ENCODE measurements around the gene PRRG1.
"Not testable (repeated sequence)": the region's sequence is repeated elsewhere in the genome, so short reads cannot be mapped to it uniquely, and the experiment has no call there.

The PRRG1 gene

GRCh38 chrX:37349221-37350033, at the start of gene PRRG1:
Gene PRRG1 (plus strand): TSS chrX:37349364. CDS start chrX:37406250, 56,886 bp downstream.
- no peaks in the 10 kb centered on the region for H3K4me1 ChIP-seq (ENCODE audit: control insufficient read depth, insufficient read depth, low read length)
- H3K27ac ChIP-seq (ENCODE audit: low read depth, low read length) = peak within 1 kb of the TSS; percentile 59
- H3K27me3 ChIP-seq (ENCODE audit: control insufficient read depth, insufficient read depth, low read length) = no peaks in the 10 kb centered on the region
- peak within 1 kb of the TSS; percentile 76 for H3K4me3 ChIP-seq (ENCODE audit: low read length)
- H3K9ac ChIP-seq (ENCODE audit: low read length) = no peak within 1 kb of the TSS
- H3K36me3 ChIP-seq (ENCODE audit: control insufficient read depth, insufficient read depth, low read length) = no peaks in the 10 kb centered on the region

GRCh38 chrX:37302569-37302968, 46.6 kb upstream of the PRRG1 start:
- H3K27ac ChIP-seq (ENCODE audit: low read depth, low read length) = no peak overlapping the region
- H3K36me3 ChIP-seq (ENCODE audit: control insufficient read depth, insufficient read depth, low read length) = no peaks in the 10 kb centered on the region
- H3K4me1 ChIP-seq (ENCODE audit: control insufficient read depth, insufficient read depth, low read length) = no peaks in the 10 kb centered on the region
- no peak overlapping the region for H3K9ac ChIP-seq (ENCODE audit: low read length)
- no peak overlapping the region for H3K4me3 ChIP-seq (ENCODE audit: low read length)
- no peaks in the 10 kb centered on the region for H3K27me3 ChIP-seq (ENCODE audit: control insufficient read depth, insufficient read depth, low read length)

- not testable (repeated sequence) for H3K27ac ChIP-seq (ENCODE audit: low read depth, low read length); H3K4me3 ChIP-seq (ENCODE audit: low read length); H3K27me3 ChIP-seq (ENCODE audit: control insufficient read depth, insufficient read depth, low read length); H3K4me1 ChIP-seq (ENCODE audit: control insufficient read depth, insufficient read depth, low read length); H3K9ac ChIP-seq (ENCODE audit: low read length); H3K36me3 ChIP-seq (ENCODE audit: control insufficient read depth, insufficient read depth, low read length)
Observed at GRCh38 chrX:37305238-37305637, 43.9 kb upstream of the PRRG1 start.

- no peaks in the 10 kb centered on the region for H3K27me3 ChIP-seq (ENCODE audit: control insufficient read depth, insufficient read depth, low read length)
- no peak overlapping the region for H3K4me3 ChIP-seq (ENCODE audit: low read length)
- H3K4me1 ChIP-seq (ENCODE audit: control insufficient read depth, insufficient read depth, low read length) = no peaks in the 10 kb centered on the region
- H3K27ac ChIP-seq (ENCODE audit: low read depth, low read length) = no peak overlapping the region
- no peaks in the 10 kb centered on the region for H3K36me3 ChIP-seq (ENCODE audit: control insufficient read depth, insufficient read depth, low read length)
- no peak overlapping the region for H3K9ac ChIP-seq (ENCODE audit: low read length)
Observed at GRCh38 chrX:37314531-37314930, 34.6 kb upstream of the PRRG1 start.

- no peak overlapping the region for H3K9ac ChIP-seq (ENCODE audit: low read length)
- H3K27ac ChIP-seq (ENCODE audit: low read depth, low read length) = no peak overlapping the region
- H3K27me3 ChIP-seq (ENCODE audit: control insufficient read depth, insufficient read depth, low read length) = peaks cover 2% of the 10 kb centered on the region
- H3K4me3 ChIP-seq (ENCODE audit: low read length) = no peak overlapping the region
- no peaks in the 10 kb centered on the region for H3K36me3 ChIP-seq (ENCODE audit: control insufficient read depth, insufficient read depth, low read length)
- H3K4me1 ChIP-seq (ENCODE audit: control insufficient read depth, insufficient read depth, low read length) = no peaks in the 10 kb centered on the region
Observed at GRCh38 chrX:37315511-37316248, 33.5 kb upstream of the PRRG1 start.

GRCh38 chrX:37320541-37321203, 28.5 kb upstream of the PRRG1 start:
- Histone ChIP-seq H3K9ac (ENCODE audit: low read length) (no peak overlapping the region), H3K27ac (ENCODE audit: low read depth, low read length) (no peak overlapping the region), H3K4me1 (ENCODE audit: control insufficient read depth, insufficient read depth, low read length) (no peaks in the 10 kb centered on the region)

GRCh38 chrX:37330642-37331041, 18.5 kb upstream of the PRRG1 start:
- no peaks in the 10 kb centered on the region for H3K36me3 ChIP-seq (ENCODE audit: control insufficient read depth, insufficient read depth, low read length)
- no peaks in the 10 kb centered on the region for H3K4me1 ChIP-seq (ENCODE audit: control insufficient read depth, insufficient read depth, low read length)
- H3K4me3 ChIP-seq (ENCODE audit: low read length) = no peak overlapping the region
- no peak overlapping the region for H3K9ac ChIP-seq (ENCODE audit: low read length)
- H3K27ac ChIP-seq (ENCODE audit: low read depth, low read length) = no peak overlapping the region
- peaks cover 2% of the 10 kb centered on the region for H3K27me3 ChIP-seq (ENCODE audit: control insufficient read depth, insufficient read depth, low read length)

More at GRCh38 chrX:37320541-37321203, 28.5 kb upstream of the PRRG1 start:
- Histone ChIP-seq H3K27me3 (ENCODE audit: control insufficient read depth, insufficient read depth, low read length) (peaks cover 4% of the 10 kb centered on the region), H3K36me3 (ENCODE audit: control insufficient read depth, insufficient read depth, low read length) (no peaks in the 10 kb centered on the region), H3K4me3 (ENCODE audit: low read length) (no peak overlapping the region)

- Histone ChIP-seq H3K4me1 (ENCODE audit: control insufficient read depth, insufficient read depth, low read length) (no peaks in the 10 kb centered on the region), H3K9ac (ENCODE audit: low read length) (no peak overlapping the region), H3K27ac (ENCODE audit: low read depth, low read length) (no peak overlapping the region), H3K36me3 (ENCODE audit: control insufficient read depth, insufficient read depth, low read length) (no peaks in the 10 kb centered on the region), H3K4me3 (ENCODE audit: low read length) (no peak overlapping the region), H3K27me3 (ENCODE audit: control insufficient read depth, insufficient read depth, low read length) (peaks cover 2% of the 10 kb centered on the region)
Observed at GRCh38 chrX:37331546-37331945, 17.6 kb upstream of the PRRG1 start.

- Histone ChIP-seq H3K27me3 (ENCODE audit: control insufficient read depth, insufficient read depth, low read length) (peaks cover 2% of the 10 kb centered on the region), H3K36me3 (ENCODE audit: control insufficient read depth, insufficient read depth, low read length) (no peaks in the 10 kb centered on the region), H3K9ac (ENCODE audit: low read length) (no peak overlapping the region), H3K27ac (ENCODE audit: low read depth, low read length) (no peak overlapping the region), H3K4me3 (ENCODE audit: low read length) (no peak overlapping the region), H3K4me1 (ENCODE audit: control insufficient read depth, insufficient read depth, low read length) (no peaks in the 10 kb centered on the region)
Observed at GRCh38 chrX:37332055-37332454, 17.1 kb upstream of the PRRG1 start.

- Histone ChIP-seq H3K27ac (ENCODE audit: low read depth, low read length) (no peak overlapping the region), H3K4me1 (ENCODE audit: control insufficient read depth, insufficient read depth, low read length) (no peaks in the 10 kb centered on the region), H3K9ac (ENCODE audit: low read length) (no peak overlapping the region), H3K36me3 (ENCODE audit: control insufficient read depth, insufficient read depth, low read length) (no peaks in the 10 kb centered on the region), H3K27me3 (ENCODE audit: control insufficient read depth, insufficient read depth, low read length) (peaks cover 2% of the 10 kb centered on the region), H3K4me3 (ENCODE audit: low read length) (no peak overlapping the region)
Observed at GRCh38 chrX:37332987-37333658, 16.0 kb upstream of the PRRG1 start.

GRCh38 chrX:37347420-37347819, 1.7 kb upstream of the PRRG1 start:
- Histone ChIP-seq H3K4me3 (ENCODE audit: low read length) (no peak overlapping the region), H3K4me1 (ENCODE audit: control insufficient read depth, insufficient read depth, low read length) (no peaks in the 10 kb centered on the region), H3K9ac (ENCODE audit: low read length) (no peak overlapping the region), H3K27ac (ENCODE audit: low read depth, low read length) (no peak overlapping the region), H3K27me3 (ENCODE audit: control insufficient read depth, insufficient read depth, low read length) (peaks cover 2% of the 10 kb centered on the region), H3K36me3 (ENCODE audit: control insufficient read depth, insufficient read depth, low read length) (no peaks in the 10 kb centered on the region)

Measured in rectal smooth muscle tissue (tissue), 1 donor.